PC-9 (cell line): Measurements from ENCODE around the gene PTPRT.

Experiments
- EZH2 ChIP-seq: fragments of 200-600 bp; sonication (generic); IDR thresholded peaks from 2 replicates; pipeline ENCODE4 v1.8.0; 2017; ENCODE audit warnings: antibody characterized with exemption, low read depth
- TF ChIP-seq, protein P1 (sequence below): fragments of 200-600 bp; sonication (generic); conservative IDR thresholded peaks from 2 replicates; pipeline ENCODE4 v1.6.1; 2017; ENCODE audit warnings: mixed run types, antibody characterized with exemption, mild to moderate bottlenecking, moderate library complexity

DNA sequence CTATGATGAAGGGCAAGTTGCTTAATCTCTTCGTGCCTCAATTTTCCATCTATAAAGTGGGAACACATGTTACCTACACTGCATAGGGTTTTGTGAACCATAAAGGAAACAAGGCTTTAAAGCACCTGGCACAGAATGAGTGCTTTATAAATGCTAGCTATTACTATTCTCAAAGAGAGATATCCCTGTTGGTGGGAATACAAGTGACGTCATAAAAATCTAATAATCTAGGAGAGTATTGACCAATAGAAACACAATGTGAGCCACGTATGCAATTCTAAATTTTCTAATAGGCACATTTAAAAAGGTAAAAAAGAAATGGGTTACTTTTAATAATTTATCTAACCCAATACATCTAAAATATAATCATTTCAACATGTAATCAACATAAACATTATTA, 316.4 kb downstream of the PTPRT start:
- TF ChIP-seq, protein P1, sequence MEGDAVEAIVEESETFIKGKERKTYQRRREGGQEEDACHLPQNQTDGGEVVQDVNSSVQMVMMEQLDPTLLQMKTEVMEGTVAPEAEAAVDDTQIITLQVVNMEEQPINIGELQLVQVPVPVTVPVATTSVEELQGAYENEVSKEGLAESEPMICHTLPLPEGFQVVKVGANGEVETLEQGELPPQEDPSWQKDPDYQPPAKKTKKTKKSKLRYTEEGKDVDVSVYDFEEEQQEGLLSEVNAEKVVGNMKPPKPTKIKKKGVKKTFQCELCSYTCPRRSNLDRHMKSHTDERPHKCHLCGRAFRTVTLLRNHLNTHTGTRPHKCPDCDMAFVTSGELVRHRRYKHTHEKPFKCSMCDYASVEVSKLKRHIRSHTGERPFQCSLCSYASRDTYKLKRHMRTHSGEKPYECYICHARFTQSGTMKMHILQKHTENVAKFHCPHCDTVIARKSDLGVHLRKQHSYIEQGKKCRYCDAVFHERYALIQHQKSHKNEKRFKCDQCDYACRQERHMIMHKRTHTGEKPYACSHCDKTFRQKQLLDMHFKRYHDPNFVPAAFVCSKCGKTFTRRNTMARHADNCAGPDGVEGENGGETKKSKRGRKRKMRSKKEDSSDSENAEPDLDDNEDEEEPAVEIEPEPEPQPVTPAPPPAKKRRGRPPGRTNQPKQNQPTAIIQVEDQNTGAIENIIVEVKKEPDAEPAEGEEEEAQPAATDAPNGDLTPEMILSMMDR: no peak
- no peak for TF ChIP-seq EZH2
